ENCODE results near the gene EMILIN1.

GRCh38 chr2:27085062-27085672 is 6.8 kb downstream of the EMILIN1 start:
- TF ChIP-seq CTCF (IDR thresholded peaks at IDR 0.05) (no peak), POLR2A (IDR thresholded peaks at IDR 0.05) (no peak)

Measured in lower leg skin (tissue), 3 donors.